GM19438 (cell line): ENCODE measurements around the gene DOC2B.
"Not testable (repeated sequence)": the region's sequence is repeated elsewhere in the genome, so short reads cannot be mapped to it uniquely, and the experiment has no call there.

Experiments
- ATAC-seq: cut with Tn5 transposase; IDR thresholded peaks from one replicate; pipeline ENCODE4 v1.9.1; 2021; ENCODE audit warnings: low read depth; ENCODE audit not compliant: unreplicated experiment

Gene DOC2B

DNA sequence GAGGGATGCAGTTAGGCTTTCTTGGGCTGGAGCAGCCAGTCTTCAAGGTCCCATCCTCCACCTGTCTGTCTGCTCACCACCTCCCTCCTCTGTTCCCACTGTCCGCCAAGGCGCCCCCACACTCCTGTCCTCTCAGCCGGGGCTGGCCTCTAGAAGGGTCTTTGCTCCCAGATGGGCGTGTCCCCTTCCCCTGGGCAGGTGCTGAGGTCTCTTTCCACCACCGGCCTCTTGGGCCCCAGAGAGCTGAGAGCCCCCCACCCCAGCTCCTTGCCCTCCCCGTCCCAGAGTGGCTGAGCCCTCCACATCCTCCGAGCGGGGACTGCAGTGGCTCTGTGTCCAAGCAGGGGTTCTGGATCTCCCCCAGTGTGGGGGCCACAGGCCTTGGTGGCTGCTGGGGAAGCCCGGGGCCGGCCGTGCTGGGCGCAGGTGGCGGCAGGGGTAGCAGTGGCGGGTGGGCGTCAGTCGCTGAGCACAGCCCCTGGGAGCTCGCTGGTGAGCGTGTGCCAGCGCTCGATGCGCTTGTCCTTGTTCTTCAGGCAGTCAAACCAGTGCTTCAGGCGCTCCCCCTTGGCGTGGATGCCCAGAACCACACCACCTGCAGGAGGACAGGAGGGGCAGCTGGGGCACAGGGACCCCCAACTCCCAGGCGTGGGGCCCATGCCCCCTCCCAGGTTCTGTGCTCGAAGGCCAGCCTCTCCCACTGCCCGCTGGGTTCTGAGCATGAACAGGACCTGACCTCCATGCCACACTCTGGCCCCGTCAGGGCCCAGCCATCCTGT, 34.3 kb downstream of the DOC2B start:
- ATAC-seq = no peak

DNA sequence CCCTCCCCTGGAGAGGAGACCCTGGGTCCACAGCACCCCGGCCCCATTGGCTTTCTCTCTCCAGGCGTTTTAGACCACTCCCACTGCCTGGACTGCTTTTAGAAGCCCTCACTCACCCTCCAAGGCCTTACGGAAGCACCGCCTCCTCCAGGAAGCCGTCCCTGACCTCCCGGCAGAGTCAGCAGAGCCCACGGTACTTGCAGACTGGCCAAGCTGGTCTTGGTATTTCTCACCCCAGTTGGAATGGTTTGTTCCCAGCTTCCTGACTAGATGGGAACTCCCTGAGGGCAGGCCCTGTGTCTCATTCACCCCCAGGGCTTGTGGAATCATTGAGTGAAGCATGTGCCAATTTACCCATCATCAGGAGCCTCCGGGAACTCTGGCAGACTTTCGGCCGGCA, 34.9 kb downstream of the DOC2B start:
- ATAC-seq = no peak

GRCh38 chr17:145671-146541, 35.5 kb downstream of the DOC2B start:
- no peak for ATAC-seq

GRCh38 chr17:144936-145670, 36.3 kb downstream of the DOC2B start:
- no peak for ATAC-seq

DNA sequence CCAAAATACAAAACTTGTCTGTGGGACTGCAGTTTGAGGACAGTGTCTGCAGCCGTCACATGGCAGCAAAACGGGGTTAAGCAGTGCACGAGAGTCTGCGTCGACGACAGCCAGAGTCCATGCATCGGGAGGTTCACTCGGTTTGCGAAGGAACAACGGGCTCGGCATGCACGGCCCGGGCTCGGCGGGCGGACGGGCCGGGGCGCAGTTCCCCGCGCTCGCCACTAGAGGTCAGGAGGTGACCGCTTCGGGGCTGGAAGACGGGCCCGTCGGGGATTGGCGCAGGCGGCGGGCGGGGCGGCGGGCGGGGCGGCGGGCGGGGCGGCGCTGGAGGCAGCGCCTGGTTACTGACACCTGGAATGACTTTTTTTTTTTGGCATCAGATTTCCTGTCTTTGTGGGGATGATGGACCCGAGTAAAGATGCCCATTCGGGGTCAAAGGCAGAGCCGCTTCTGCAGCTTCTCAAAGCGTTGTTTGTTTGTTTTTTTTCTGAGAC, 37.6 kb downstream of the DOC2B start:
- no peak for ATAC-seq

GRCh38 chr17:142876-143784, 38.3 kb downstream of the DOC2B start:
- ATAC-seq = no peak

DNA sequence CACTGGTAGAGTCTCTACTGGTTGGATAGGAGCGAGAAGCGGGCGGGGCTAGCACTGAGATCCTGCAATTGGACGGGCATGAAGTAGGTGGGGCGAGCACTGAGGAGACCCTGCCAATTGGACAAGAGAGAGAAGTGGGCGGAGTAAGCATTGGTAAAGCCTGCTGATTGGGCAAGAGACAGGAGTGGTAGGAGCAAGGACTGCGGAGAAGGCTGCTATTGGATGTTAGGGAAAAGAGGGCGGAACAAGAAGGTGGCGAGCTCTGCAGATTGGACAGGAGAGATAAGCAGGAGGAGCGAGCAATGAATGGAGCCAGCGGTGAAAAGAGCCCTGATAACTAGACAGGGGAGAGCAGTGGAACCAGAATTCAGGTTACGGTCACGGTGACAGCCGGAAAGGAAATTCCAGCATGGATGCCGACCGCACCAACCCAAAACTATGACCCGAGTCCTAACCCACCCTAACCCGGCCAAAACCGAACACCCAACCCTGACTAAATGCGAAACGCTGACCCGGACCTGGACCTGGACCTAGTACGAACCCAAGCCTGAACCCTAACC, 39.3 kb downstream of the DOC2B start:
- no peak for ATAC-seq

GRCh38 chr17:139401-140205, 41.8 kb downstream of the DOC2B start:
- ATAC-seq = not testable (repeated sequence)

DNA sequence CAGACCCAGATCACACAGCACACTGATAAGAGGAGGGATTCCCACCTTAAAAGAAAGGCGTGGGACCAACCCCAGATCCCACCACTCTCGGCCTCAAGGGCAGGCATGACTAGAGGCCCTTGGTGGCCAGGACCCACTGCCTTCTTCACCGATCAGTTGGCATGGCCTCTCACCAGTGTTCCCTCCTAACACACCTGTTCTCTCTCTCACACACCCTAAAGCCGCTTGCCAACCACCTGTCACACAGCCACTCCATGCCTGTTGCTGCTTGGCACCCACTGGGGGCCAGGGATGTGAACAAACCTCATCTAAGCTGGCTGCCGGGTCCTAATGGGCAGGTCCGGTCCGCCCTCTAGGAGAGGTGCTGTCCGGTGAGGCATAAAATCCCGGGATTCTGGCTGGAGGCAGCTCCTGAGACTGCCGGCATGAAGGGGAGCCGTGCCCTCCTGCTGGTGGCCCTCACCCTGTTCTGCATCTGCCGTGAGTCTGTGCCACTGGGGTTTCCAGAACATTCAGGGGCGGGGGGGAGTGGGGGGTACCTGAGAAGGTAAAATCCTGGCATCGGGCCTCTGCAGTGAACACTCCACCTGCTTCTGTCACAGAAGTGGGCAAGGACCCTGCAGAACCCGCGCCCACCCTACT, 44.2 kb downstream of the DOC2B start, which contains the start of gene SCGB1C2:
TSS of gene SCGB1C2 (plus strand) at position 404 of the 642 bp plus-strand sequence. CDS start at position 426, 22 bp downstream.
- not testable (repeated sequence) for ATAC-seq

DNA sequence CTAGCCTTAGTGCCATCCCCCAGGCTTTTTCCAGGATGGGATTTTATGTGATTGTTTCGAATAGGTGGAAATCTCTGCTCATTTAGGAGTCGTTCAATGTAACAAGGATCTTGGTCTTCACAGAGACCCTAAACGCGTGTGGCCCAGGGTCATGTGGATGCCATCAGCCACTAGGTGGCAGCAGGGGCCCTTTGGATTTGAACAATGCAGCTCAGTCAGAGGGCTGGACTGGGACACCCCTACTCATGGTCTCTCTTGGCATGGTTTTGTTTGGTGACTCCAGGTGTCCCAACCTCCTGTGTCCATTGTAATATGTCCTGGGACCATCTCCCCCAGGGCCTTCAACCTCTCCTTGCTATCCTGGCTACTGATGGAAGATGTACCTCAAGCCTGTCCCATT, 44.9 kb downstream of the DOC2B start:
- not testable (repeated sequence) for ATAC-seq

DNA sequence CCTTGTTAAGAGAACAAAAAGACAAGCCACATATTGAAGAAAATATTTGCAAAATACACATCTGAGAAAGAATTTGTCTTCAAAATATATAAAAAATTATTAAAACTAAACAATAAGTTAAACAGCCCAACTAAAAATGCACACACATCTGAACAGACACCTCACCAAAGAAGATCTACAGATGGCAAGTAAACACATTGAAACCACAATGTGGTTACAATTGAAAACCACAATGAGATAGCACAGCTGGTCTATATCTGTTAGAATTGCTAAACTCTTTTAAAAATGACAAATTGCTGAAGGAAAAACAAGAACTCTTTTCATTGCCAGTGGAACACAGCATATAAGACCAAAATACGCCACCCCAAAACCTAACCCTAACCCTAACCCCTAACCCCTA, 45.6 kb downstream of the DOC2B start:
- not testable (repeated sequence) for ATAC-seq

GRCh38 chr17:135022-135421, 46.4 kb downstream of the DOC2B start:
- ATAC-seq = not testable (repeated sequence)

DNA sequence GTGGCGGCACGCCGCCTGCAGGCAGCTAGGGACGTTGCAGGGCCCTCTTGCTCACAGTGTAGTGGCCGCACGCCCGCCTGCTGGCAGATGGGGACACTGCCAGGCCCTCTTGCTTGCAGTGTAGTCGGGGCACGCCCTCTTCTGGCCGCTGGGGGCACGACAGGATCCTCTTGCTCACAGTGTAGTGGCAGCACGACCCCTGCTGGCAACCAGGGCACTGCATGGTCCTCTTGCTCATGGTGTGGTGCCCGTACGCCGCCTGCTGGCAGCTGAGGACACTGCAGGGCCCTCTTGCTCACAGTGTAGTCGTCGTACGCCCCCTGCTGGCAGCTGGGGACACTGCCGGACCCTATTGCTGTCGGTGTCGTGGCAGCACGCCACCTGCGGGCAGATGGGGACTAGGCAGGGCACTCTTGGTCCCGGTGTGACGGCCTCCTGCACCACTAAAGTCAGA, 47.1 kb downstream of the DOC2B start:
- ATAC-seq = peak; percentile 81

DNA sequence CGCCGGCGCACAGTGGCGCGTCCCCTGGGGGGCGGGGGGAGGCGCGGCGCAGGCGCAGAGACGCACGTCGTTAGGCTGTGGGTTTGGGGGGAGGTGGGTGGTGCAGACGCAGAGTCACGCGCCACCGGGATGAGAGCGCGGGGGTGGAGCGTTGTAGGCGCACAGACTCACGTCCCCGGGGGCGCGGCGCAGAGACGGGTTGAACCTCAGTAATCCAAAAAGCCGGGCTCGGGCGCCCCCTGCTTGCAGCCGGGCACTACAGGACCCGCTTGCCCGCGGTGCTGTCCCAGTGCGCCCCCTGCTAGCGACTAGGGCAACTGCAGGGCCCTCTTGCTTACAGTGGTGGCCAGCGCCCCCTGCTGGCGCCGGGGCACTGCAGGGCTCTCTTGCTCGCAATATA, 47.5 kb downstream of the DOC2B start:
- ATAC-seq = not testable (repeated sequence)

DNA sequence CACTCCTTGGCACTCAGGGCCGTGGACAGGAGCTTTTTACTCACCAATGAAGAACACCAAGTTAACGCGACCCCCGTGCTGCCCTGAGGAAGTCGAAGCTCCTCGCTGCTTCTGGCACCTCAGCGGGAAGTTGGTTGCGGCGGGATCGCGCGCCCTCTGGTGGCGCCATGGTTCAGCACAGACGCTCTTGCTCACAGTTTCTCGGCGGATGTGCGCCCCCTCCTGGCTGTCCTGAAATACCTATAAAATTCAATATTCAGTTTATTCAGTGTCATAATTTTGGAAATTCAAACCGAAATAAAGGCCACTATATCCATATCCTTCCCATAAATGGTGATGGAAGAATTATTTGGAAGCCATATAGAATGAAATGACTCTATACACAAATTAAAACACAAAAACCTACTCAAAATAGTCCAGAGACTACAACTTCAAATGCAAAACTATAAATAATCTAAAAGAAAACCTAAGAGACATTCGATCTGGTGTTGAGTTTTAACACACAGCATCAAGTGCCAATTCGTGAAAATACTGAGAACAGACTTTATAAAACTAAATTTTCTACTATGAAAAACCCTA, 63.0 kb downstream of the DOC2B start:
- not testable (repeated sequence) for ATAC-seq

DNA sequence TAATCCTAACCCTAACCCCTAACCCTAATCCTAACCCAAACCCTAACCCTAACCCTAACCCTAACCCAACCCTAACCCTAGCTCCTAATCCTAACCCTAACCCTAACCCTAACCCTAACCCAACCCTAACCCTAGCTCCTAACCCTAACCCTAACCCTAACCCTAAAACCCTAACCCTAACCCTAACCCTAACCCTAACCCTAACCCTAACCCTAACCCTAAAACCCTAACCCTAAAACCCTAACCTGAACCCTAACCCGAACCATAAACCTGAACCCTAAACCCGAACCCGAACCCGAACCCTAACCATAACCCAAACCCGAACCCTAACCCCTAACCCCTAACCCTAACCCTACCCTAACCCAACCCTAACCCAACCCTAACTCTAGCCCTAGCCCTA, 68.3 kb downstream of the DOC2B start:
- not testable (repeated sequence) for ATAC-seq
